ENCODE measurements around the gene DHRS13.

- TF ChIP-seq, protein P1, sequence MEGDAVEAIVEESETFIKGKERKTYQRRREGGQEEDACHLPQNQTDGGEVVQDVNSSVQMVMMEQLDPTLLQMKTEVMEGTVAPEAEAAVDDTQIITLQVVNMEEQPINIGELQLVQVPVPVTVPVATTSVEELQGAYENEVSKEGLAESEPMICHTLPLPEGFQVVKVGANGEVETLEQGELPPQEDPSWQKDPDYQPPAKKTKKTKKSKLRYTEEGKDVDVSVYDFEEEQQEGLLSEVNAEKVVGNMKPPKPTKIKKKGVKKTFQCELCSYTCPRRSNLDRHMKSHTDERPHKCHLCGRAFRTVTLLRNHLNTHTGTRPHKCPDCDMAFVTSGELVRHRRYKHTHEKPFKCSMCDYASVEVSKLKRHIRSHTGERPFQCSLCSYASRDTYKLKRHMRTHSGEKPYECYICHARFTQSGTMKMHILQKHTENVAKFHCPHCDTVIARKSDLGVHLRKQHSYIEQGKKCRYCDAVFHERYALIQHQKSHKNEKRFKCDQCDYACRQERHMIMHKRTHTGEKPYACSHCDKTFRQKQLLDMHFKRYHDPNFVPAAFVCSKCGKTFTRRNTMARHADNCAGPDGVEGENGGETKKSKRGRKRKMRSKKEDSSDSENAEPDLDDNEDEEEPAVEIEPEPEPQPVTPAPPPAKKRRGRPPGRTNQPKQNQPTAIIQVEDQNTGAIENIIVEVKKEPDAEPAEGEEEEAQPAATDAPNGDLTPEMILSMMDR (IDR thresholded peaks at IDR 0.05; ENCODE audit: poor library complexity, severe bottlenecking): no peak
- no peak for TF ChIP-seq EZH2 (IDR thresholded peaks at IDR 0.05; ENCODE audit: borderline replicate concordance, insufficient read depth, low read length, poor library complexity, severe bottlenecking)
- TF ChIP-seq POLR2AphosphoS5 (IDR thresholded peaks at IDR 0.05): no peak
- TF ChIP-seq EP300 (conservative IDR thresholded peaks at IDR 0.05; ENCODE audit: poor library complexity, severe bottlenecking): no peak
- TF ChIP-seq SMC3 (conservative IDR thresholded peaks at IDR 0.05; ENCODE audit: poor library complexity): no peak
- TF ChIP-seq RAD21 (conservative IDR thresholded peaks at IDR 0.05): no peak
- no peak for TF ChIP-seq MXI1 (conservative IDR thresholded peaks at IDR 0.05; ENCODE audit: poor library complexity, severe bottlenecking)
- TF ChIP-seq, protein P2, sequence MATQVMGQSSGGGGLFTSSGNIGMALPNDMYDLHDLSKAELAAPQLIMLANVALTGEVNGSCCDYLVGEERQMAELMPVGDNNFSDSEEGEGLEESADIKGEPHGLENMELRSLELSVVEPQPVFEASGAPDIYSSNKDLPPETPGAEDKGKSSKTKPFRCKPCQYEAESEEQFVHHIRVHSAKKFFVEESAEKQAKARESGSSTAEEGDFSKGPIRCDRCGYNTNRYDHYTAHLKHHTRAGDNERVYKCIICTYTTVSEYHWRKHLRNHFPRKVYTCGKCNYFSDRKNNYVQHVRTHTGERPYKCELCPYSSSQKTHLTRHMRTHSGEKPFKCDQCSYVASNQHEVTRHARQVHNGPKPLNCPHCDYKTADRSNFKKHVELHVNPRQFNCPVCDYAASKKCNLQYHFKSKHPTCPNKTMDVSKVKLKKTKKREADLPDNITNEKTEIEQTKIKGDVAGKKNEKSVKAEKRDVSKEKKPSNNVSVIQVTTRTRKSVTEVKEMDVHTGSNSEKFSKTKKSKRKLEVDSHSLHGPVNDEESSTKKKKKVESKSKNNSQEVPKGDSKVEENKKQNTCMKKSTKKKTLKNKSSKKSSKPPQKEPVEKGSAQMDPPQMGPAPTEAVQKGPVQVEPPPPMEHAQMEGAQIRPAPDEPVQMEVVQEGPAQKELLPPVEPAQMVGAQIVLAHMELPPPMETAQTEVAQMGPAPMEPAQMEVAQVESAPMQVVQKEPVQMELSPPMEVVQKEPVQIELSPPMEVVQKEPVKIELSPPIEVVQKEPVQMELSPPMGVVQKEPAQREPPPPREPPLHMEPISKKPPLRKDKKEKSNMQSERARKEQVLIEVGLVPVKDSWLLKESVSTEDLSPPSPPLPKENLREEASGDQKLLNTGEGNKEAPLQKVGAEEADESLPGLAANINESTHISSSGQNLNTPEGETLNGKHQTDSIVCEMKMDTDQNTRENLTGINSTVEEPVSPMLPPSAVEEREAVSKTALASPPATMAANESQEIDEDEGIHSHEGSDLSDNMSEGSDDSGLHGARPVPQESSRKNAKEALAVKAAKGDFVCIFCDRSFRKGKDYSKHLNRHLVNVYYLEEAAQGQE (IDR thresholded peaks at IDR 0.05; ENCODE audit: borderline replicate concordance): no peak
- TF ChIP-seq TAF1 (IDR thresholded peaks at IDR 0.05; ENCODE audit: low read depth): no peak
Observed at GRCh38 chr17:28912938-28913333, 10.1 kb upstream of the DHRS13 start.
